NCI-H1930 (cell line): ENCODE data around the gene MAML2.

Experiments
- DNase-seq, 2 experiments: peaks; one replicate each; lab custom pipeline; 2025; lab: John Stamatoyannopoulos, UW

The MAML2 gene

DNA sequence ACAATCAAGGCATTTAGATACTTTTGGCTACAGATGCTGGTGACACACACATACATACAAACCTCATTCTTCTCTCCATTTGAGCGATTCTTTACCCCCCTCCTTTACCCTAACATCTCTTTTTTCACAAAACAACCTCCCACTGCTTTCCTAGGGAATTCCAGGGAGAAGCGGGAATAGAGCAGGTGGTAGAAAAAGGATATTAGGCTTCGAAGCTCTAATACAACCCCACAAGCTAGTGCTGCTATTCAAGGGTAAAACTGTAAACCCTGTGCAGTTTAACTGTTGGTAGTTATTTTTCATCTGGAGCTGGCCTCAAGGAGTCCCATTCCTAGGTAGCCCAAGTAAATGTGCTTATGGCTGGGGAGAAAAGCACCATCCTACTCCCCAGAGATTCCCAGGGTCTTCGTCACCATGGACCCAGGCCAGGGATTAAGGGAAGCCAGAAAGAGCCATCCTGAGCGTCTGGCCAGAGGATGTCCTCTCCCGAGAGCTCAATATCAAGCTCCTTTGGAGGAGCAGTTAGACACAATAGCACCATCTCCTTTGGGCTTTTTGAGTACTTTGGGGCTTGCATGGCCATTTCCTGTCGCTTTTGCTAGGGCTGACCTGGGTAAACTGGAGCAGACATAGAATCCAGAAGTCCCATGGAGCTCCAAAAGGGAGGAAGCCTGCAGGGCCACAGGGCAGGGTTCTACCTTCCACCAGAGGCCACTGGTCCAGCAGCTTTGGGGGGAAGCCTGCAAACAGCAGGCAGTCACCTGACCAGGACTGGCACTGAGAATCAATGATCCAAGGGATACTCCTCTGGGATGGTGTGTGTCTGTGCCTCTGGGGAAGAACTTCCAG lies 3.1 kb downstream of the MAML2 start:
- no peak for DNase-seq

DNA sequence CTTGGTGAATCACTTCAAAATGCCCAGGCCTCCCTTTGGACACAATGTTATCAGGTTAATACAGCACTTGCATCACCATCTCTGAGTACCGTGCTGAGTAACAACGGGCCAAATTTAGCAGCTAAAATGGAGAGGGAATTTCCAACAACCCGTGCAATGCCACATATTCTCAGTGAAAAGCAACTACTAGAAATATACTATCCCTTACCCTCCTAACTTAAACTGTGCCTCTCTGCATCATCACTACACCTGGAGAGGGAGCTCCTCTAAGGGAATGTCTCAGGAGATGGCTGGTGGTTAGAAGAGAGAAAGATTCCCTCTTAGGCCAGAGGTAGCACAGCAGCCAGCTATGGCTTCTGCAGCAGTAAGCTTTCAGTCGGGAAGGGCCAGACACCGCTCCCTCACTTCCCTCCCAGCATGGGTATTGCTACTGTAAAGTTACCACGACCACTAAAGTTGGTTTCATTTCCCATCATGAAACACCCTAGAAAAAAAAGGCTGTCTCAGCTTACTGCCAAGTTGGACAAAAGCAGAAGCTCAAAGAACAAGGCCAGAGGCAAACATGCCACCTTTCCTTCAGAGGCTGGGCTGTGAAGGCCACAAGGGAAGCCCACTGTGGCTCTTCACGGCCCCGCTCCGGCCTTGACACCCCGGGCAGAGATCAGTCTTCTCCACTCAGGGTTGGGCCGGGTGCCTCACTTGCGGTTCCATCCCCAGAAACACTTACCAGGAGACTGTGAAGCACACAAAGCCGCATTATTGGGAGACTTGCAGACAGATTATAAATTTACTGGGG lies 3.9 kb downstream of the MAML2 start:
- no peak for DNase-seq

DNA sequence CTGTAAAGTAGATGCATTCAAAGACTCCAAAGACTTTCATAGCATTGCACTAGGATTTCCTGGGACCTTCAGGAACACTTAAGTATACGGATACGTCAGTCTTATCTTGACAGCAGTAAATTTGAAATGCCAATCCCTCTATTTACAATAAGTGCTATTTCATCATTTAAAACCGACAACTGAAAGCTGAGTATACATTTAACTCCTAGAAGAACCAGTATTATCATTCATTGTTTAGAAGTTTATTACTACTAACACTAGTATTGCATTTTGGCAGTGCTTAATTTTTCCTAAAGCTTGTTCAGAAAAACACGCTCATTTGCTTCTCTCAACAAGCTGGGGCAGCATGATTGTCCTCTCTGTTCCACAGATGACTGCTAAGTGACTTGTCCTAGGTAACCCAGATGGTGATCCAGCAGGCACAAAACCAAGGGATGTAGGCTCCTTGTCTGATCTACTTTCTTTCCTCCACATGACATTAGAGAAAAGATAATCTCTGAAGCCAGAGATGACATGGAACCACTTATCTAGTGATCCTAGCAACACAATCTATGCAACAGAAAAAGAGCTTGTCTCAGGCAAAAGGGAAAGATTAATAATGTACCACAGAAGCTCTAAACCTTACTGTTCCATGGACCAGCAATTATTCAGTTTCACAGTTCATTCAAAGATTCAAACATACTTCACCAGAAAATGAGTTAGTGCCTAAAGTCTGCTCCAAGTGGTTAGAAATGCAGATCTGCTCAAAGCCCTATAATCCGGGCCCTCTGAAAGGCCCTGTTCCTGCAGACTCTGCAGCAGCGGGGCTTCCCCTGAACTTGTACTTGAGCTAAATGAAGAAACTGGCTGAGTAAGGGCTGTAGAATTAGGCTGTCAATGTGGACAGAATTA lies 5.2 kb downstream of the MAML2 start:
- DNase-seq: no peak

DNA sequence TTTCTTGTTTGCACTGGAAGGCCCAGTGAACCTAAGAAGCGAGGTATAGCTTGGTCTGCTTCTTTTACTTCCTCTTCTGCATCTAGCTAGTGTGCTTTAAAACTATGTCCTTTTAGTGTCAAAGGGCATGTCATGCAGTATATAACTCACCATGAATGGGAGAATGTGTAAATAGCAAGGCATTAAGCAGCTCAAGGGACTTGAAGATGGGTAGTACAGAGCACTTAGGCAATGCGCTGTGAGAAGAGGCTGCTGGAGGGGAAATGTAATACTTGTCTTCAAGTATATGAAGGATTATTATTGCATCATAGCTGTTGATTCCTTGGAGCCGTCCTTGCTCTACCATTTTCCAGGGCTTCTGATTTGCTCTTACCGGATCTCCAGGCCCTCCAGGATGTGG lies 7.6 kb downstream of the MAML2 start:
- no peak for DNase-seq

DNA sequence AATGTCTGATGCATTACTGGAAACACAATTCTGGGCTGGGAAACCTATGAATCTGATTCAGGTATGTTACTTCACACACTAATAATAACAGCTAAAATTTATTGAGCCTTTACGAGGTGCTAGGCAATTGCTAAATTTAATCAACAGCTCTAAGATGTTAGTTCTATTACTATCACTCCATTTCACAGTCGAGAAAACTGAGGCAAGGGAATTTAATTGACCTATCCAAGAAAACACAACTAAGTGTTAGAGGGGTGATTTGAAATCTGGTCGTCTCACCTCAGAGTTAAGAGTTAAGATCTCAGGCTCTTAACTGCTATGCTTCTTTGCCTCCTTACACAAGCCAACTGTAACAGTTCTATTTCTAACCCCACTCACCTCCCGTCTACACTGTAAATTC lies 8.8 kb downstream of the MAML2 start:
- no peak for DNase-seq

DNA sequence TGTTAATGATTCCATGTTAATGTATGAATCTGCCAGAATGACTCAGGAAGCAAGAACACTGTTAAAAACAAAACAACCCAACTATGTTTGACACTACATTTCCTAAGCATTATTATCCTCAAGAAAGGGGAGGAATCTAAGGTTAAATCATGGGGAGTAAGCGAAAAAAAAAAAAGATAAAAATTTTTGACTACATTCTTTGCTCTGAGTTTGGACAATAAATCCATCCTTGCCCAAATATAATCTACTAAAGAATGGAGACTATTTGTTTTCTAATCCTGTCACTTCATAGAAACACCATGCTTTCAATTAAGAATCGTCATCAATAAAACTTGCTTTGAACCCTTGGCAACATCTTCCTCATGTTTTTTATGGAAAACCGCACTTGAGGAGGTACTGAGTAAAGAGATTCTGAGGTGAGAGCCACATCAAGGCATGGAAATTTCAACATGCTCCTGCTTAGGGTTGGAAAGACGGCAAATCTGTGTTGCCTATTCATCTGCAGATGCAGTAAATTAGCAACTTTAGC lies 9.7 kb downstream of the MAML2 start:
- DNase-seq: no peak

DNA sequence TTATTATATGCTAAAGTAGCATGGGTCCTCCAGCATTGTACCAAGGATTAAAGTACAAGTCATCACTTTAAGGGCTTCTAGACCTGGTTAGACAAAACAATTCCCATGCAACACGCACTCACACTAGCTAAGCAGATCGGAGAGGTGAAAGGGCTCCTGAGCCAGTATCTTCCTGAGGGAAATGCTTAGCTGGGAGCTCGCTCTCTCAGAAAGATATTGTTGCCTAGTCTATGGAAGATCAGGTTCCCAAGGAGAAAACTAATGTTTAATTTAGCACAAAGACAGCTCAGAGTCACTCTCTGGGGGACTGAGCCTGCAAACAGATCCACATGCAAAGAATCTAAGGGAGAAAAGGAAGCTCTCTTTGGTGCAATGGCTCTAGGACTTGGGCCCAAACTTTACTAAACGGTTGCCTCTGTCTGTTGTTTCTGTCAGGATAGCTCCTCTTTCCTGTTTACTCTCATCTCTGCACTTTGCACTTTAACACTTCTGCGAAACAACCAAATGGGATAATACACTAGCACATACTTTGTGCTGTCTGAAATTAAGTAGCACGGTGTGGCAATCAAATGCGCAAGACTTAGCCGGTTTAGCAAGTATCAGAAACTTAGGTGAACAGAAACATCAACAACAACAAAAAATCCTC lies 10.7 kb downstream of the MAML2 start:
- no peak for DNase-seq

DNA sequence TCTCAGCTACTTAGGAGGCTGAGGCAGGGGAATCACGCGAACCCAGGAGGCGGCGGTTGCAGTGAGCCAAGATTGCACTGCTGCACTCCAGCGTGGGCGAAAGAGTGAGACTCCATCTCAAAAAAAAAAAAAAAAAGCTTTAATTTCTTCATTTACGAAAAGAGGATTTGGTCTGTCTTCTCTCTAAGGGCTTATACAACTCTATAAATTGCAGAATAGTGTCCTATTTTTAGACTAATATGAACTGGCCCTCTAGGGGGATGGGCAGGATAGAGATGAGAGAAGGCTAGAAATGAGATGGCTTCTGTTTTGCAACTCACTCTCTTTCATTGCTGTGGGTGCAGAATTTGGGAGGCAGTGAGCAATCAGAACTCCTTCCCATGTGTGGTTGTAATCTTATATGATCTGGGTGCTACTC lies 11.3 kb downstream of the MAML2 start:
- no peak for DNase-seq

DNA sequence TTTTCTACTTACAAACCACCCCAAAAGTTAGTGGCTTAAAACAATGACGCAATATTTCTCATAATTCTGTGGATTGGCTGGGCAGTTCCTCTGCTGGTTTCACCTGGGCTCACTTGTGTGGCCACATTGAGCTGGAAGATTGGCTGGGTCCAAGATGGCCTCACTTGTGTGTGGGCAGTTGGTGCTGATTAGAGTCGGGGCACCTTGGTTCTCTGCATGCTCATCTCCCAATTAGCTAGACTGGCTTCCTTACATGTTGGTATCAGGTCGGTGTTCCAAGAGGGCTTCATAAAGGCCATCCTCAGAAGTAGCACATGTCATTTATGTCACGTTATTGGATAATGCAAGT lies 12.5 kb downstream of the MAML2 start:
- no peak for DNase-seq

DNA sequence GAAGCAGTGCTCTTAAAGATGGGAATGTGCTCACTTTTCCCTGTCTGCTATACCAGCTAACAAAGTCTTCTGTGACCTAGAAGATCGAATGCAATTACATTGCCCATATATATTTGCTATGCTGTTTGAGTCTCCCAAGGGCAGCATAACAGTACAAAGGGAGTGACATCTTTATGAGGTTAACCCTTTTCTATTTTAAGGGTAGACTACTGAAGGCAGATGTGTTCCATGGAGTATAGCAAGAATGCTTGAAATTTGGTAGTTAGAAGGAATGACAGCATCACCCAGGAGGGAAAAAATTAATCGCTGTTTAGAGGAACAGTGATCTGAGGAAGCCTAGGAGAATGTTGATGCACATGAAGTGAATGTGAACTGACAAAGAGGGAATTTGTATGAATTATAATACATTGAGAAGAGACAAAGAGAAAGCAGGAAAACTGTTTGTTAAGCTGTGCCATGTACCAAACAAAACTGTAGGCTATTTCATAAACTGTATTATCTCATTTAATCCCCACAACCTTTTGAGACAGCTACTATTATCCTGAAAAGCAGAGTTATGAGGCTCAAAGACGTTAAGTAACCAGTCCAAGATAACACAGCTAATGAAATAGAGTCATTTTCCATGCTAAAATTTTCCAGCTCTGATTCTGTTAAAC lies 13.0 kb downstream of the MAML2 start:
- no peak for DNase-seq

DNA sequence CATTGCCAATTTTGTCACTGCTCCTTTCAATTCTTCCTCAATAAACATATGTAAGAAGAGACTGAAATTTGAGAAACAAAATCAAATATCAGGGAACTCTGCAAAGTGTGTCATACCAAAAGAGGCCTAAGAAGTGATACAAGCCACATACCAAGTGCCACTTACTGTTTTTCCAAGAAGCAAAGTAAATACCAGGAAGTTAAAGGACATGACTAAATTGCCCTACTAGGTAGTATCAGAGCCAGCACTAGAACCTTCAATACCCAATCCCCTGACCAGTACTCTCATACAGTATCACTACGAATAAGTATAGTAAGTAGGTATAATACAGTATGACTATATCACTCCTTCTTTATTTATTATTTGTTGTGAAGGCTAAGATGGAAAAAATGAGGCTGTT lies 13.6 kb downstream of the MAML2 start:
- no peak for DNase-seq

DNA sequence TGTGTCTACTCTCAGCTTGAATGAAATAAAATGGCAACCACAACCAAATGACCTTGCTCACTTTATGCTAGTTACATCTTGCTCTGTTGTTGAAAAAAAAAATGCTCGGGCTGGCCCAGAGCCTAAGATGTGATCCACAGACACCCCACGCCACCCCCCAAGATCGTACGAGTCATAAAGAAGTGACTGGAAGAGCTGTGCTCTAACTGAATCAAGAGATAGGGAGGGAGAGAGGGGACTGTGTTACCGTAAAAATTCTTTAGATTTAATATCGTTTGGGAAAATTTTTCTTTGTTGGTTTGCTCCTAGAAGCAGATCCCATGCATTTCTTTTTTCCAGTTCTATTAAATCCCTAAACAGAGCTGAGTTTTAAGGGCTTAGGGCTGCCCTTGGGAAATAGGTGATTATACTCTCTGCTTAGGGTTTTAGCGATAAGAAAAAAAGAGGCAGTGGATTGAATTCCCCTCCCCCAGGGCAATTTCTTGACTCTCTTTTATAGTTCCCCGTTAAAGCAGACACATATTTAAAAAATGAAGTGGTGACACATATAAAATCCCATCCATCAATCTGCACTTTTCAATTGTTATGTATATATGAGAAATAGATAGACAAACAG lies 14.5 kb downstream of the MAML2 start:
- no peak for DNase-seq

DNA sequence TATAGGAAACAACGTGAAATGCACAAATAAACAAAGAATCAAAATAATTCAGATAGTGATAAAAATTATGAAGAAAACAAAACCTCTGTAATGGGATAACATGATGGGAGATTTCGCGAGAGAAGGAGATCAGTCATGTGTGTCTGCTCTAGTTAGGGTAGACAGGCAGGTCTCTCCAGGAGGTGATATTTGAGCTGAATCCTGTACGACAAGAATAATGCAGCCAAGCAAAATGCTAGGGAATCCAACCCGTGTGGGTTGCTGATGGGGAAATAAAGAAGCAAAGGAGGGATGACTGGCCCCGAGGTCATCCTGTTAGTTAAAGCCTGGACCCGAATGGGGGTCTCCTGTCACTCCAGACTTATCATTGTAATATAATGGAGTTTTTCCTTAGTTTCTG lies 16.0 kb downstream of the MAML2 start:
- no peak for DNase-seq

DNA sequence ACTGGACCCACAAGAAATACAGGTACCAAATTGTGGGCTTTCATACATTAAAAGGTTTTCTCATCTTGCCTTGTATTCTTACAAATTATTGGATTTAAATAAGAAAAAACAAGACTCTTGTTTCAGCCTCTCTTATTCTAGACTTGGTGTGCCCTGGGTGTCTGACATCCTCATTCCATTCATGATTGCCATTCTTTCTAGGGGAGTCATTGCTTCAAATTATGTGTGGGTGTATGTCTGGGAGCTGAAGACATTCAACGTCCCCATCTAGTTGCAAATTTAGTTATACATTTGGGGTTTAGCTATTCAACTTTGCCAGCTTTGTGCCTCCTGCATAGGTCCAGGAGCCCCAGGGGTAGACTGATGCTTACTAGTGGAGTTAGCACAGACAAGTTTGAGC lies 18.1 kb downstream of the MAML2 start:
- DNase-seq: no peak

DNA sequence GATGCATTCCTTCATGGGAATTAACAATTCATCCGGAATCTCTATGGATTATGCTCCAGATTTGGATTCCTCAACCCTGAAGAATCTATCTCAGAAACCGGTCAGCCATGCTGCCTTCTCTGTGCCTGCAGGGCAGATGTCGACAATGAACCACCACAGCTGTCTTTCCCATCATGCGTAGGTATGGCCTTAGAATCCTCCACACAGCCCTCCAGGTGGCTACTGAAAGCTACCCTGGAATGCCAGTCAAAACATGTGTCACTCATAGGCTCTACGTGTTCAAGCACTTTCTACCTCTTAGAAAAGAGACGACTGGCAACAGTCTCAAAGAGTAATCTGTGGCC lies 19.4 kb downstream of the MAML2 start:
- DNase-seq: no peak

DNA sequence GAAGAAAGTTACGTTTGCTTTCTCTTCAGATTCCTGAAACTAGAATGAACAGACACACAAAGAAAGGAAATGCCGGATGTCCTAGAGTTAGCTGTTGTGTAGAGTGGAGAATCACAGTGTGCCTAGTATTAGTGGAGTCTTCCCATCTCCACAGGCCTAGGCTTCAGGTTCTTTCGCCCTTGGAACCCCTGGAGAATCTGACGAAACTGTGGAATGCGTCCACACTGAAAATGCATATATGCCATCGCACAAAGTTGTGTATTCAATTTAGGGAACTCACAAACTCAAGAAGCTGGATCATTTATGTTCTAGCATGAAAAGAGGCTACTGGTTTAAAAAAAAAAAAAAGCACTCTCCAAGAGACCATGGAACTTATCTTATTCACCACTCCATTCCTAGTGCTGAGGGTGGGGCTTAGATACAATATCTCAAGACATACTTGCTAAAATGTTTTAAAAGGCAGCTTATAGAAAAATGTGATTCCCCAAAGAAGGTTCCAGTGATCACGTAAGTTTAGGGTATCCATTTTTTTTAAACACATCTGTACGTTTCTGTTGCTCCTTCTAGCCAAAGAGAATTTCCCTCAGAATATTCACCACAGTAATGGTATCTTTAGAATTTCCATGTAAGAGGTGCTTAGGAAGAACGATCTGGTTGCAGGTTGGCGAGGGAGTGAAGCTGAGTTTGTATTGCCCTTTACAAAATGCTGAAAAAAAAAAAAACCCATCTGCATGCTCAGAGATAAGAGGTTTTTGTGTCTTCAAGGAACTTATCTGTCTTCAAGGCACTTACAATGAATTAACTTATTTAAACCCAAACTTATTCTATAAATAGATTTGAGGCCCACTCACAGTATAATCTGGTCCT lies 20.0 kb downstream of the MAML2 start:
- DNase-seq: no peak

DNA sequence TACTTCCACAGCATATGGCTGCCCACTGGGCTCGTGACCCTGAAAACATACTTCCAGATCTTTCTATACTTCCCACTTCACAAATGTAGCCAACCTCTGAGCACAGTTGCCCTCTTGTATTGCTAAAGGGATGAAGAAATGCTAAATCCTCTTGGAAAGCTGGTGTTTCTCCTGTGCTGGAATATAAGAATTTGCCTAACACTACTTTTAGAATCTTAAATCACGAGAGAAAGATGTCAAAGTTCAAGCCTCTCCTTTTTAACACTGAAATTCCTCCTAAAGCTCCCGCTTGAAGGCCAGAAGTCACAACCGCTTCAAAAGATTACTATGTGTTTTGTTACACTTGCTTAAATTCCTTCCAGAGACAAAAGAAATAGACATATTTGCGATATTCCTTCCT lies 21.9 kb downstream of the MAML2 start:
- no peak for DNase-seq

DNA sequence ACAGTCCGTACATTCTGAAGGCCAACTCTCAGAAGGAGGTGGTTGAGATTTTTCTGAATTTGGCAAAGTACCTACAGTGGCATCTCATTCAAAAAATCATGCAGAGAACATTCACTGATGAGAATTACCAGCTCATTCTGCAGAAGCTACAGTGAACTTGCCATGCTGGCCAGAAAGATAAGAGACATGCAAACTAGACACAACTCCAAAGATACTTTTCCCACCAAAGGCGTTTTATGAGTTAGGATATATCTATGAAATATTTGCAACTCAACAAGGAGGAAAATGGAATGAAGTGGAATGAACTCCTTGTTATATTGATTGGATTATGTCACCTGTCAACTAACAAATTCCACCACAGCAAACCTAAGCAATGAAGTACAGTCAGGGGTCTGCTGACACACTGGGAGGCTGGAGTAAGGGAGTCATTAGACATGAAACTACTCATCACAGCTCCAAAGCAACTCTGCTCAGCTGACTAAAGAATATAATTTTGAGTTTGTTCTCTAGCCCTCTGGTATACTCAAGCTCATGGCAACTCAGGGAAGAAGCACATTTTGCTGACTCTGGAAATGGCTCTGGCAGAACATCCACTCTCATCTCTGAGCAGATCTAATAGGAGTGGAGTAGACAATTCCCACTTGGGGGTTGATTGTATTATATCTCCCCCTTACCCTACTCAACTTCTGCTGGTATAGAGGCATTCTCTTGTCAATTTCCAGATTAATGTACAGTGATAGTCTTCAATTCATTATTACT lies 22.9 kb downstream of the MAML2 start:
- DNase-seq: no peak

DNA sequence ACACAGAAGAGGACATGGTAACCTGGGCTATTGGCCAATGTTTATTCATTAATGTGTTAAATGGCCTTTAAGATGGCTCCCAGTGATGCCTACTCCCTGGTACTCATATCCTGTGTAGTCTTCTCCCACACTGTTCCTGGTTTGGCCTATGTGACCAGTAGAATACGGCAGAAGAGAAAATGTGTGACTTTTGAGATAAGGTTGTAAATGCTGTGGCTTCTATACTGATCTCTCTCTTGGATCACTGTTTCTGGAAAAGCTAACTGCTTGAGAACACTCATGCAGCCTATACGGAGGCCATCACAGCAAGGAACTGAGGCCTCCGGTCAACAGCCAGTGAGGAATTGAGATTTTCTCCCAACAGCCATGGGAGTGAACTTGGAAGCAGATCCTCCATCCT lies 24.1 kb downstream of the MAML2 start:
- no peak for DNase-seq
